ENCODE measurements around the gene ELMO1. TPM values are rescaled to one million over a fixed set of nuclear protein-coding genes. Genes with fewer than 3 reads are reported as not detected.

ELMO1 gene
- total RNA-seq, 1 experiment from 2014 or later, result 137 TPM

GRCh38 chr7:37089972-37090371, 358.7 kb downstream of the ELMO1 start:
- H3K4me2 ChIP-seq (ENCODE audit: low read depth, low read length, poor library complexity, severe bottlenecking), result no peak overlapping the region
- H3K27me3 ChIP-seq (ENCODE audit: low read length), result no peaks in the 10 kb centered on the region
- no peak overlapping the region for H3K9ac ChIP-seq (ENCODE audit: low read length)
- H3K79me2 ChIP-seq (ENCODE audit: low read length), result no peaks in the 10 kb centered on the region
- H3K36me3 ChIP-seq (ENCODE audit: insufficient read depth, low read length), result no peaks in the 10 kb centered on the region
- no peak overlapping the region for H2AFZ ChIP-seq (ENCODE audit: low read length)
- no peak overlapping the region for H3K27ac ChIP-seq (ENCODE audit: low read length)
- H3K4me3 ChIP-seq (ENCODE audit: low read length), result no peak overlapping the region
- no peaks in the 10 kb centered on the region for H4K20me1 ChIP-seq (ENCODE audit: insufficient read depth, low read depth, low read length)
- DNase-seq, result no peak
- no peaks in the 10 kb centered on the region for H3K9me2 ChIP-seq (replicated peaks; ENCODE audit: insufficient read depth, low read length)
- H3K9me3 ChIP-seq (ENCODE audit: low read length), result no peaks in the 10 kb centered on the region
- H3K4me1 ChIP-seq (ENCODE audit: low read length), result peaks cover 21% of the 10 kb centered on the region

- Histone ChIP-seq H3K9me2 (replicated peaks; ENCODE audit: insufficient read depth, low read length) (no peaks in the 10 kb centered on the region), H3K4me2 (ENCODE audit: low read depth, low read length, poor library complexity, severe bottlenecking) (no peak overlapping the region), H3K27me3 (ENCODE audit: low read length) (no peaks in the 10 kb centered on the region), H3K79me2 (ENCODE audit: low read length) (no peaks in the 10 kb centered on the region), H4K20me1 (ENCODE audit: insufficient read depth, low read depth, low read length) (no peaks in the 10 kb centered on the region), H3K27ac (ENCODE audit: low read length) (no peak overlapping the region), H2AFZ (ENCODE audit: low read length) (no peak overlapping the region), H3K9me3 (ENCODE audit: low read length) (no peaks in the 10 kb centered on the region), H3K4me1 (ENCODE audit: low read length) (peaks cover 38% of the 10 kb centered on the region), H3K9ac (ENCODE audit: low read length) (no peak overlapping the region), H3K36me3 (ENCODE audit: insufficient read depth, low read length) (no peaks in the 10 kb centered on the region), H3K4me3 (ENCODE audit: low read length) (no peak overlapping the region)
- no peak for DNase-seq
Measured at GRCh38 chr7:37085600-37085999, 363.1 kb downstream of the ELMO1 start.

GRCh38 chr7:37084303-37084702, 364.4 kb downstream of the ELMO1 start:
- Histone ChIP-seq H3K79me2 (ENCODE audit: low read length) (no peaks in the 10 kb centered on the region), H3K4me2 (ENCODE audit: low read depth, low read length, poor library complexity, severe bottlenecking) (peak overlapping the region; percentile 28), H3K9me3 (ENCODE audit: low read length) (no peaks in the 10 kb centered on the region), H3K36me3 (ENCODE audit: insufficient read depth, low read length) (no peaks in the 10 kb centered on the region), H3K4me3 (ENCODE audit: low read length) (no peak overlapping the region), H3K9ac (ENCODE audit: low read length) (no peak overlapping the region), H4K20me1 (ENCODE audit: insufficient read depth, low read depth, low read length) (no peaks in the 10 kb centered on the region), H3K27me3 (ENCODE audit: low read length) (no peaks in the 10 kb centered on the region), H2AFZ (ENCODE audit: low read length) (no peak overlapping the region), H3K27ac (ENCODE audit: low read length) (peak overlapping the region; percentile 5; the same call in 1 of the 2 replicates), H3K9me2 (replicated peaks; ENCODE audit: insufficient read depth, low read length) (no peaks in the 10 kb centered on the region), H3K4me1 (ENCODE audit: low read length) (peaks cover 31% of the 10 kb centered on the region)
- DNase-seq, result no peak

- no peaks in the 10 kb centered on the region for H3K36me3 ChIP-seq (ENCODE audit: insufficient read depth, low read length)
- DNase-seq, result no peak
- H3K9me2 ChIP-seq (replicated peaks; ENCODE audit: insufficient read depth, low read length), result no peaks in the 10 kb centered on the region
- H3K9ac ChIP-seq (ENCODE audit: low read length), result no peak overlapping the region
- no peaks in the 10 kb centered on the region for H3K9me3 ChIP-seq (ENCODE audit: low read length)
- no peaks in the 10 kb centered on the region for H3K79me2 ChIP-seq (ENCODE audit: low read length)
- peaks cover 23% of the 10 kb centered on the region for H3K4me1 ChIP-seq (ENCODE audit: low read length)
- no peaks in the 10 kb centered on the region for H3K27me3 ChIP-seq (ENCODE audit: low read length)
- H3K27ac ChIP-seq (ENCODE audit: low read length), result peak overlapping the region; percentile 5; the same call in 1 of the 2 replicates
- no peaks in the 10 kb centered on the region for H4K20me1 ChIP-seq (ENCODE audit: insufficient read depth, low read depth, low read length)
- H2AFZ ChIP-seq (ENCODE audit: low read length), result no peak overlapping the region
- peak overlapping the region; percentile 28 for H3K4me2 ChIP-seq (ENCODE audit: low read depth, low read length, poor library complexity, severe bottlenecking)
- no peak overlapping the region for H3K4me3 ChIP-seq (ENCODE audit: low read length)
Measured at GRCh38 chr7:37083311-37084096, 365.2 kb downstream of the ELMO1 start.

GRCh38 chr7:37081436-37081835, 367.2 kb downstream of the ELMO1 start:
- Histone ChIP-seq H4K20me1 (ENCODE audit: insufficient read depth, low read depth, low read length) (no peaks in the 10 kb centered on the region), H2AFZ (ENCODE audit: low read length) (no peak overlapping the region), H3K27ac (ENCODE audit: low read length) (no peak overlapping the region), H3K9me3 (ENCODE audit: low read length) (no peaks in the 10 kb centered on the region), H3K4me2 (ENCODE audit: low read depth, low read length, poor library complexity, severe bottlenecking) (no peak overlapping the region), H3K4me3 (ENCODE audit: low read length) (no peak overlapping the region), H3K9me2 (replicated peaks; ENCODE audit: insufficient read depth, low read length) (no peaks in the 10 kb centered on the region), H3K36me3 (ENCODE audit: insufficient read depth, low read length) (no peaks in the 10 kb centered on the region), H3K4me1 (ENCODE audit: low read length) (peaks cover 23% of the 10 kb centered on the region), H3K79me2 (ENCODE audit: low read length) (no peaks in the 10 kb centered on the region), H3K9ac (ENCODE audit: low read length) (no peak overlapping the region), H3K27me3 (ENCODE audit: low read length) (no peaks in the 10 kb centered on the region)
- DNase-seq, result no peak

GRCh38 chr7:37079420-37079819, 369.2 kb downstream of the ELMO1 start:
- Histone ChIP-seq H3K27ac (ENCODE audit: low read length) (no peak overlapping the region), H2AFZ (ENCODE audit: low read length) (no peak overlapping the region), H4K20me1 (ENCODE audit: insufficient read depth, low read depth, low read length) (no peaks in the 10 kb centered on the region), H3K36me3 (ENCODE audit: insufficient read depth, low read length) (no peaks in the 10 kb centered on the region), H3K9me3 (ENCODE audit: low read length) (no peaks in the 10 kb centered on the region), H3K4me1 (ENCODE audit: low read length) (peaks cover 11% of the 10 kb centered on the region), H3K9ac (ENCODE audit: low read length) (no peak overlapping the region), H3K9me2 (replicated peaks; ENCODE audit: insufficient read depth, low read length) (no peaks in the 10 kb centered on the region), H3K4me2 (ENCODE audit: low read depth, low read length, poor library complexity, severe bottlenecking) (no peak overlapping the region), H3K79me2 (ENCODE audit: low read length) (no peaks in the 10 kb centered on the region), H3K4me3 (ENCODE audit: low read length) (no peak overlapping the region), H3K27me3 (ENCODE audit: low read length) (no peaks in the 10 kb centered on the region)
- DNase-seq, result no peak

GRCh38 chr7:37076668-37077067, 372.0 kb downstream of the ELMO1 start:
- DNase-seq, result no peak
- H3K79me2 ChIP-seq (ENCODE audit: low read length), result no peaks in the 10 kb centered on the region
- no peak overlapping the region for H2AFZ ChIP-seq (ENCODE audit: low read length)
- H3K9me3 ChIP-seq (ENCODE audit: low read length), result no peaks in the 10 kb centered on the region
- no peak overlapping the region for H3K27ac ChIP-seq (ENCODE audit: low read length)
- no peak overlapping the region for H3K4me2 ChIP-seq (ENCODE audit: low read depth, low read length, poor library complexity, severe bottlenecking)
- H3K36me3 ChIP-seq (ENCODE audit: insufficient read depth, low read length), result no peaks in the 10 kb centered on the region
- H3K9me2 ChIP-seq (replicated peaks; ENCODE audit: insufficient read depth, low read length), result no peaks in the 10 kb centered on the region
- H3K9ac ChIP-seq (ENCODE audit: low read length), result no peak overlapping the region
- H3K27me3 ChIP-seq (ENCODE audit: low read length), result no peaks in the 10 kb centered on the region
- H4K20me1 ChIP-seq (ENCODE audit: insufficient read depth, low read depth, low read length), result no peaks in the 10 kb centered on the region
- H3K4me1 ChIP-seq (ENCODE audit: low read length), result no peaks in the 10 kb centered on the region
- no peak overlapping the region for H3K4me3 ChIP-seq (ENCODE audit: low read length)

- Histone ChIP-seq H3K9me3 (ENCODE audit: low read length) (no peaks in the 10 kb centered on the region), H2AFZ (ENCODE audit: low read length) (no peak overlapping the region), H3K4me2 (ENCODE audit: low read depth, low read length, poor library complexity, severe bottlenecking) (no peak overlapping the region), H3K36me3 (ENCODE audit: insufficient read depth, low read length) (no peaks in the 10 kb centered on the region), H3K79me2 (ENCODE audit: low read length) (no peaks in the 10 kb centered on the region), H3K4me1 (ENCODE audit: low read length) (no peaks in the 10 kb centered on the region), H3K9ac (ENCODE audit: low read length) (no peak overlapping the region), H4K20me1 (ENCODE audit: insufficient read depth, low read depth, low read length) (no peaks in the 10 kb centered on the region), H3K9me2 (replicated peaks; ENCODE audit: insufficient read depth, low read length) (no peaks in the 10 kb centered on the region), H3K4me3 (ENCODE audit: low read length) (no peak overlapping the region), H3K27ac (ENCODE audit: low read length) (no peak overlapping the region), H3K27me3 (ENCODE audit: low read length) (no peaks in the 10 kb centered on the region)
- no peak for DNase-seq
Measured at GRCh38 chr7:37074370-37074769, 374.3 kb downstream of the ELMO1 start.
